Measurements from ENCODE around the gene SLC12A3. TPM values are rescaled to one million over a fixed set of nuclear protein-coding genes. Genes with fewer than 3 reads are reported as not detected.

The SLC12A3 gene
- total and polyA plus RNA-seq, 2 of the 8 experiments (the other 6 are each of a cell fraction or from before 2014, with no cell fraction given) = not detected

DNA sequence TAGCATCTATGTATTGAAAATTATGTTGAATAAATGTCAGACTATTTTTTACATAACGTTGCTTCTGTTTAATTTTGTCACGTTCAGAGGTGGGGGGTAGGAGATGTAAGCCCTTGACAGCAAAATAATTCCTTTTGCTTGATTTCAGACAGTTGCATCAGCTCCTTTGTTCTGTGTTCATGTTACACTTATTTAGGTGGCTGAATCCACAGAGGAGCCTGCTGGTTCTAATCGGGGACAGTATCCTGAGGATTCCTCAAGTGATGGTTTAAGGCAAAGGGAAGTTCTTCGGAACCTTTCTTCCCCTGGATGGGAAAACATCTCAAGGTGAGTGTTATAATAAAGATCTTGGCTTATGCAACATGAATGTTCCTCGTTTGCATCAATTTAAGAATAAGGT, 71.5 kb downstream of the SLC12A3 start:
- POLR2A ChIA-PET (ENCODE audit: partially characterized antibody) = interaction anchor here (0.7 to 11.4 kb wide), 5 partner anchors 8 to 48 kb away, joined by 3 to 125 read pairs (median 6); no protein-coding TSS in a partner anchor
- H2AK5ac ChIP-seq (ENCODE audit: low read depth, low read length) = no peak overlapping the region
- WGBS, 2 experiments (ENCODE audit: extremely low coverage in 1 of 2, insufficient coverage in 1 of 2, insufficient read length in 1 of 2, insufficient replicate concordance in 2 of 2, low coverage in 1 of 2, low lambda C conversion rate in 2 of 2, missing lambda C conversion rate in 1 of 2) = 91% methylated on average over 5 of the region's 5 CpGs; no CpG with 5 or more reads in 1 of the 2 experiments
- no peak for TF ChIP-seq TBP (IDR thresholded peaks at IDR 0.05; ENCODE audit: low read depth, low read length)
- no peak for TF ChIP-seq KDM1A (IDR thresholded peaks at IDR 0.05; ENCODE audit: borderline replicate concordance, low read length)
- no peak for TF ChIP-seq ZNF274 (IDR thresholded peaks at IDR 0.05; ENCODE audit: borderline replicate concordance, extremely low read depth, low read length)
- no peak for TF ChIP-seq TEAD4 (IDR thresholded peaks at IDR 0.05; ENCODE audit: low read depth, low read length)
- no peak for TF ChIP-seq SIN3A (conservative IDR thresholded peaks at IDR 0.05 in 1 of 2, IDR thresholded peaks at IDR 0.05 in 1 of 2; ENCODE audit: low read depth in 1 of 2, low read length in 2 of 2)
- TF ChIP-seq TAF7 (optimal IDR thresholded peaks at IDR 0.05; ENCODE audit: borderline replicate concordance, low read depth, low read length) = no peak
- TF ChIP-seq, protein P1, sequence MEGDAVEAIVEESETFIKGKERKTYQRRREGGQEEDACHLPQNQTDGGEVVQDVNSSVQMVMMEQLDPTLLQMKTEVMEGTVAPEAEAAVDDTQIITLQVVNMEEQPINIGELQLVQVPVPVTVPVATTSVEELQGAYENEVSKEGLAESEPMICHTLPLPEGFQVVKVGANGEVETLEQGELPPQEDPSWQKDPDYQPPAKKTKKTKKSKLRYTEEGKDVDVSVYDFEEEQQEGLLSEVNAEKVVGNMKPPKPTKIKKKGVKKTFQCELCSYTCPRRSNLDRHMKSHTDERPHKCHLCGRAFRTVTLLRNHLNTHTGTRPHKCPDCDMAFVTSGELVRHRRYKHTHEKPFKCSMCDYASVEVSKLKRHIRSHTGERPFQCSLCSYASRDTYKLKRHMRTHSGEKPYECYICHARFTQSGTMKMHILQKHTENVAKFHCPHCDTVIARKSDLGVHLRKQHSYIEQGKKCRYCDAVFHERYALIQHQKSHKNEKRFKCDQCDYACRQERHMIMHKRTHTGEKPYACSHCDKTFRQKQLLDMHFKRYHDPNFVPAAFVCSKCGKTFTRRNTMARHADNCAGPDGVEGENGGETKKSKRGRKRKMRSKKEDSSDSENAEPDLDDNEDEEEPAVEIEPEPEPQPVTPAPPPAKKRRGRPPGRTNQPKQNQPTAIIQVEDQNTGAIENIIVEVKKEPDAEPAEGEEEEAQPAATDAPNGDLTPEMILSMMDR (IDR thresholded peaks at IDR 0.05; ENCODE audit: control extremely low read depth in 1 of 3, insufficient read depth in 1 of 3, low read depth in 1 of 3, low read length in 3 of 3) = no peak
- TF ChIP-seq, protein P2, sequence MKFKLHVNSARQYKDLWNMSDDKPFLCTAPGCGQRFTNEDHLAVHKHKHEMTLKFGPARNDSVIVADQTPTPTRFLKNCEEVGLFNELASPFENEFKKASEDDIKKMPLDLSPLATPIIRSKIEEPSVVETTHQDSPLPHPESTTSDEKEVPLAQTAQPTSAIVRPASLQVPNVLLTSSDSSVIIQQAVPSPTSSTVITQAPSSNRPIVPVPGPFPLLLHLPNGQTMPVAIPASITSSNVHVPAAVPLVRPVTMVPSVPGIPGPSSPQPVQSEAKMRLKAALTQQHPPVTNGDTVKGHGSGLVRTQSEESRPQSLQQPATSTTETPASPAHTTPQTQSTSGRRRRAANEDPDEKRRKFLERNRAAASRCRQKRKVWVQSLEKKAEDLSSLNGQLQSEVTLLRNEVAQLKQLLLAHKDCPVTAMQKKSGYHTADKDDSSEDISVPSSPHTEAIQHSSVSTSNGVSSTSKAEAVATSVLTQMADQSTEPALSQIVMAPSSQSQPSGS (IDR thresholded peaks at IDR 0.05; ENCODE audit: low read length) = no peak
- TF ChIP-seq ASH2L (IDR thresholded peaks at IDR 0.05; ENCODE audit: low read length) = no peak

More for the DNA sequence above, 71.5 kb downstream of the SLC12A3 start:
- Histone ChIP-seq H2BK12ac (ENCODE audit: low read depth, low read length) (no peak overlapping the region), H3K4me2 (ENCODE audit: insufficient read depth in 1 of 2, low read depth in 2 of 2, low read length in 2 of 2) (no peak overlapping the region), H3K56ac (replicated peaks; ENCODE audit: insufficient read length, low read depth, low read length) (no peak overlapping the region), H3K4ac (replicated peaks; ENCODE audit: insufficient read length, low read depth, low read length) (no peak overlapping the region), H4K5ac (ENCODE audit: insufficient read length, low read depth, low read length) (no peak overlapping the region), H3K79me2 (ENCODE audit: control insufficient read depth in 1 of 2, insufficient read depth in 2 of 2, low read length in 2 of 2) (peaks cover 0 to 32% of the 10 kb centered on the region in 2 experiments; a peak in 2 of 4 replicates), H4K8ac (ENCODE audit: extremely low read depth, insufficient read depth, low read length) (no peak overlapping the region), H3K14ac (ENCODE audit: insufficient read length) (no peak overlapping the region), H3K9me3 (ENCODE audit: insufficient read depth in 2 of 2, low read depth in 1 of 2, low read length in 1 of 2) (no peaks in the 10 kb centered on the region), H2BK5ac (ENCODE audit: low read depth, low read length) (no peak overlapping the region), H3K36me3 (ENCODE audit: control insufficient read depth in 2 of 4, insufficient read depth in 4 of 4, low read length in 3 of 4) (peaks cover 13 to 63% (median 48%) of the 10 kb centered on the region in 4 experiments), H2BK15ac (ENCODE audit: low read length) (no peak overlapping the region), H3K23me2 (ENCODE audit: low read depth, low read length) (peaks cover 5% of the 10 kb centered on the region; the same call in 1 of the 2 replicates), H3K27ac (ENCODE audit: low read depth, low read length) (no peak overlapping the region), H3K4me1 (replicated peaks in 1 of 4; ENCODE audit: control insufficient read depth in 3 of 4, insufficient read depth in 4 of 4, low read length in 3 of 4) (peaks cover 2 to 6% (median 4%) of the 10 kb centered on the region in 4 experiments; a peak in 6 of 7 replicates), H4K91ac (replicated peaks; ENCODE audit: insufficient read length, low read length) (no peak overlapping the region), H2AFZ (ENCODE audit: low read length) (no peak overlapping the region), H3K79me1 (ENCODE audit: low read depth, low read length) (no peaks in the 10 kb centered on the region), H3K27me3 (replicated peaks in 1 of 4; ENCODE audit: control insufficient read depth in 3 of 4, extremely low read depth in 1 of 4, insufficient read depth in 3 of 4, low read length in 3 of 4) (no peaks in the 10 kb centered on the region), H2BK20ac (ENCODE audit: low read length) (no peak overlapping the region), H3K4me3 (ENCODE audit: extremely low read depth in 1 of 4, insufficient read depth in 2 of 4, low read depth in 3 of 4, low read length in 4 of 4) (no peak overlapping the region), H3K23ac (ENCODE audit: insufficient read length) (no peak overlapping the region), H4K20me1 (replicated peaks in 1 of 2; ENCODE audit: control insufficient read depth in 1 of 2, insufficient read depth in 2 of 2, low read length in 2 of 2) (peaks cover 4 to 10% of the 10 kb centered on the region in 2 experiments), H3K18ac (ENCODE audit: extremely low read depth, low read length) (no peak overlapping the region), H3K9ac (replicated peaks in 1 of 4; ENCODE audit: extremely low read depth in 1 of 4, low read depth in 3 of 4, low read length in 3 of 4) (no peak overlapping the region), H2BK120ac (replicated peaks; ENCODE audit: low read depth, low read length) (no peak overlapping the region)
- no peak for FAIRE-seq
- DNase-seq (ENCODE audit: low read depth in 1 of 2, low spot score in 2 of 2) = no peak
- CTCF ChIA-PET (ENCODE audit: partially characterized antibody) = interaction anchor here (1.2 to 1.9 kb wide), 2 partner anchors 27 to 69 kb away, joined by 3 to 5 read pairs; no protein-coding TSS in a partner anchor

All from H1 (cell line).